OCI-LY3 (cell line): ENCODE measurements around the gene RASSF7.
"Not testable (repeated sequence)": the region's sequence is repeated elsewhere in the genome, so short reads cannot be mapped to it uniquely, and the experiment has no call there.

Experiments
- H2AFZ ChIP-seq: fragments of 200-600, 300-600 bp; shearing (Covaris generic); 2 replicates; pipeline ENCODE4 v1.6.0; 2014; ENCODE audit warnings: antibody characterized with exemption, low read depth, low read length
- H3K27ac ChIP-seq: fragments of 200-600, 300-600 bp; sonication (generic); 2 replicates; pipeline ENCODE4 v1.5.1; 2014; ENCODE audit warnings: mild to moderate bottlenecking, low read length, moderate library complexity, mixed read lengths
- H3K27me3 ChIP-seq: fragments of 200-600, 300-600 bp; sonication (generic); 2 replicates; pipeline ENCODE4 v1.6.1; 2014; ENCODE audit warnings: low read depth, low read length, mixed read lengths
- H3K36me3 ChIP-seq: fragments of 200-600, 300-600 bp; sonication (generic); replicated peaks from 2 replicates; pipeline ENCODE3; 2014; ENCODE audit warnings: low read depth, low read length, mixed read lengths
- H3K4me1 ChIP-seq: fragments of 300-600, 200-600 bp; sonication (generic); 2 replicates; pipeline ENCODE4 v1.6.1; 2014; ENCODE audit warnings: low read length, mixed read lengths
- H3K4me2 ChIP-seq: fragments of 200-600, 300-600 bp; sonication (generic); 2 replicates; pipeline ENCODE4 v1.6.1; 2014; ENCODE audit warnings: low read length, mixed read lengths
- H3K4me3 ChIP-seq: fragments of 300-600, 200-600 bp; sonication (generic); 2 replicates; pipeline ENCODE4 v1.5.1; 2014; ENCODE audit warnings: antibody characterized with exemption, mild to moderate bottlenecking, low read length, moderate library complexity
- H3K79me2 ChIP-seq: fragments of 300-600, 200-600 bp; shearing (Covaris generic); 2 replicates; pipeline ENCODE4 v1.6.1; 2014; ENCODE audit warnings: mild to moderate bottlenecking, low read length, mixed read lengths
- H3K9ac ChIP-seq: fragments of 300-600, 200-600 bp; shearing (Covaris generic); 2 replicates; pipeline ENCODE4 v1.6.0; 2014; ENCODE audit warnings: mild to moderate bottlenecking, low read length, moderate library complexity
- H3K9me3 ChIP-seq: fragments of 200-600, 300-600 bp; shearing (Covaris generic); 2 replicates; pipeline ENCODE4 v1.6.1; 2014; ENCODE audit warnings: low read length, mixed read lengths; ENCODE audit not compliant: insufficient read depth
- H4K20me1 ChIP-seq: fragments of 200-600, 300-600 bp; sonication (generic); 2 replicates; pipeline ENCODE4 v1.6.1; 2016; ENCODE audit warnings: low read length, mixed read lengths; ENCODE audit not compliant: insufficient read depth
- CTCF ChIP-seq: fragments of 200-600, 300-600 bp; sonication (generic); IDR thresholded peaks from 2 replicates; pipeline ENCODE4 v1.5.1; 2014; ENCODE audit warnings: antibody characterized with exemption, low read length, low read depth
- EZH2phosphoT487 ChIP-seq: fragments of 200-600 bp; shearing (Covaris generic); IDR thresholded peaks from 2 replicates; pipeline ENCODE4 v1.6.1; 2018; ENCODE audit warnings: antibody characterized with exemption, mixed run types, low read depth

RASSF7 gene

DNA sequence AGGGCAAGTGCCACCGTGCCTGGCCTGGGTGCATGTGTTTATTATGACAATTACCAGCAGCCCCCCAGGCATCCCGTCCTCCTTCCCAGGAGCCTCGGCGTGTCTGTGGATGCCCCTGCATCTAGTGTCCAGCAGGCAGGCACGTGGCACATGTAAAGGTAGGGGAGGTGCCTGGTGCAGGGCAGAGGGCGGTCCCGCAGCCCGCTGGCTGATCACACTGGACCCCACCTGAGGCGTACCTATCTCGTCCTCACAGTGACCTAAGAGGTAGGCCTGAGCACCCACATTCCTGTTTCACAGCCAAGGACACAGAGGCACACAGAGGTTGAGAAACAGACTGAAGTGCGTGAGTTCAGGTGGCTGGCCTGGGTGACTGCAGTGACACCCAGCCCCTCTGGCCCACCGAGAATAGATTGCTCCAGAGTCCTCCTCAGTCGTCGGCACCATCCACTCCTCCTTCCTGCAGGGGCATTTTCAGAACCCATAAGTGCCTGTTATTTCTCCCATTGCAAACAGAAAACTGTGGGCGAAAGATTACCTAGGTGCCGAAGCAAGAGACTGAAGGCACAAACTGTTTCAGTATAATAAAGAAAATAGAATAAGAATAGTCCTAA is 12.5 kb downstream of the RASSF7 start:
- Histone ChIP-seq H3K36me3 (peaks cover 10% of the 10 kb centered on the region), H3K9ac (no peak overlapping the region), H3K79me2 (peaks cover 20% of the 10 kb centered on the region), H3K27me3 (no peaks in the 10 kb centered on the region), H3K9me3 (no peaks in the 10 kb centered on the region), H3K4me1 (peaks cover 20% of the 10 kb centered on the region), H3K4me3 (no peak overlapping the region), H3K27ac (no peak overlapping the region), H3K4me2 (no peak overlapping the region), H2AFZ (no peak overlapping the region), H4K20me1 (peaks cover 15% of the 10 kb centered on the region)
- TF ChIP-seq EZH2phosphoT487 (no peak), CTCF (no peak)

GRCh38 chr11:574031-574570 is 13.3 kb downstream of the RASSF7 start:
- Histone ChIP-seq H3K4me1 (peaks cover 27% of the 10 kb centered on the region), H3K36me3 (peaks cover 13% of the 10 kb centered on the region), H4K20me1 (peaks cover 23% of the 10 kb centered on the region), H3K79me2 (peaks cover 28% of the 10 kb centered on the region)
- H3K27me3 ChIP-seq, H2AFZ ChIP-seq, H3K27ac ChIP-seq, H3K4me3 ChIP-seq, H3K9ac ChIP-seq, H3K9me3 ChIP-seq, H3K4me2 ChIP-seq: not testable (repeated sequence)

DNA sequence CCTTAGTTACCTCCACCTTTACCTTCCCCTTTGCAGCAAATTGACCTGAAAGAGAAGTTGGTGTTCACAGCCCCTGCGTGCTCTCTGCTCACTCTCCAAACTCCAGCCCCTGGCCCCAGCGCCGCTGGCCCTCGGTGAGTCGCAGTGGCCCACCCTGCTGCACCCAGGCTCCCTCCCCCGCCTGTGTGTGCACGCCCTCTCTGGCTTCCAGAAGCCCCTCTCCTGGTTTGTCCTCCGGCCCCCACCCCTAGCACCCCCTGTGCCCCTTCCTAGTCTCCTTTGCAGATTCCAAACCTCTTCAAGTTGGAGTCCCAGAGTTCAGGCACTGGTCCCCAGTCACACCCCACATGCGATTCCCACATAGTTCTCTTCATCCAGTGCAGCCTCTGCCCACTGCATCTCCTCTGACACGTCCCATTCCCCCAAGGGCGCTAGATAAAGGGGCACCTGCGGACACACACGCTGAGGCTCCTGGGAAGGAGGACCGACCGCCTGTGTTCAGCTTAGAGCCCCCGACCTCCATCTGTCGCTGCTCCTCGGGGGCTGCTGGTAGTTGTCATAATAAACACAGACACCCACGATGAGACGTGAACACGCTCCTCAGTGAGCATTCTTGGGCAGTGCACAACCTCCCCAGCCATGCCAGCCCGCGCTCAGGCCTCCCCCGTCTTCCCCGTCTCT is 14.0 kb downstream of the RASSF7 start:
- H3K27me3 ChIP-seq, result no peaks in the 10 kb centered on the region
- TF ChIP-seq EZH2phosphoT487 (no peak), CTCF (no peak)
- peaks cover 35% of the 10 kb centered on the region for H3K79me2 ChIP-seq
- no peaks in the 10 kb centered on the region for H3K9me3 ChIP-seq
- H3K4me1 ChIP-seq, result peaks cover 24% of the 10 kb centered on the region
- no peak overlapping the region for H3K27ac ChIP-seq
- peaks cover 30% of the 10 kb centered on the region for H4K20me1 ChIP-seq
- no peak overlapping the region for H3K4me3 ChIP-seq
- H3K4me2 ChIP-seq, result no peak overlapping the region
- H2AFZ ChIP-seq, result no peak overlapping the region
- H3K36me3 ChIP-seq, result peaks cover 13% of the 10 kb centered on the region
- no peak overlapping the region for H3K9ac ChIP-seq

- no peaks in the 10 kb centered on the region for H3K9me3 ChIP-seq
- peaks cover 42% of the 10 kb centered on the region for H3K79me2 ChIP-seq
- H3K27ac ChIP-seq, result no peak overlapping the region
- H3K36me3 ChIP-seq, result peaks cover 13% of the 10 kb centered on the region
- no peaks in the 10 kb centered on the region for H3K27me3 ChIP-seq
- peak overlapping the region; percentile 61; the same call in 1 of the 2 replicates for H2AFZ ChIP-seq
- H3K4me2 ChIP-seq, result peak overlapping the region; percentile 72
- no peak overlapping the region for H3K9ac ChIP-seq
- H4K20me1 ChIP-seq, result peaks cover 37% of the 10 kb centered on the region
- peak overlapping the region; percentile 64 for H3K4me3 ChIP-seq
- TF ChIP-seq EZH2phosphoT487, result no peak
- no peak for TF ChIP-seq CTCF
- H3K4me1 ChIP-seq, result peaks cover 24% of the 10 kb centered on the region
Measured at GRCh38 chr11:575313-575995, 14.7 kb downstream of the RASSF7 start.
